HG03575 (cell line): Measurements from ENCODE around the gene DPM2.

Source experiments
- ATAC-seq: cut with Tn5 transposase; IDR thresholded peaks from one replicate; pipeline ENCODE4 v1.9.1; 2021; ENCODE audit not compliant: unreplicated experiment, insufficient number of reproducible peaks, low FRiP score; ENCODE audit errors: extremely low read depth

DPM2 gene

GRCh38 chr9:127974001-127974768 is 36.5 kb upstream of the DPM2 start:
- no peak for ATAC-seq

DNA sequence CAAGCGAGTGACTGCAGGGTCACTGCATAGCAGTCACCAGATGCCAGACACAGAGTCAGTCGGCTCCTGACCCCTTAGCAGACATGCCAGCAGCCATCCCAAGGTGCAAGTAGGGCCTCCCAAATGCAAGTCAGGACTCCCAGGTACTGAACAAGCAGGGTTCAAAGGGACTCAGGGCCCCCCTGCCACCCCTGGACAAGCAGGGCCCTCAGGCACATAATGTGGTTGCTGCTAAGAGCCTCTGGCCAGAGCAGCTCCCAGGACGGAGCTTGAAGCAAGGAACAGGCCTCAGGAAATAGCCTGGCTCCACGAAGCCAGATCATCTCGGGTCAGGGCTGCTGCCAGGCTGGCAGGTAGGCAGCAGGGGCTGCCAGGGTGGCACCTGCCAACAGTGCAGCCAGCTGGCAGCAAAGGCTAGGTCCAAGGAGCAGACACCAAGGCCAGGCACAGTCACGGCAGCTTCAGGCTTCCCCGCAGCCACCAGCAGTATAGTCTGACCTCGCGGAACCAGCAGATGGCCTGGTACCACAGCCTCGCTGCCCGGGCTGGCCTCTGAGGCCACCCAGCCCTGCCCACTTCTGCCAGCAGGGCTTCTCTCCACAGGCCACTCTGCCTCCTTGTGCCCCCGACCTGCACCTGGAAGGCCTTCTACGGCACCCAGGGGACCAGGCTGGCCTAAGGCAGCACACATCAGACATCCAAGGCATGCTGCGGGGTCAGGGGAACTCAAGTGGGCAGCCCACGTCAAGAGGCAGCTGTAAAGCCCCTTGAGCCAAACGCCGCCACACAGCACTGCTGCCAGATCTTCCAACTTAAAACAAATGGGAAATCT is 35.7 kb upstream of the DPM2 start:
- no peak for ATAC-seq

DNA sequence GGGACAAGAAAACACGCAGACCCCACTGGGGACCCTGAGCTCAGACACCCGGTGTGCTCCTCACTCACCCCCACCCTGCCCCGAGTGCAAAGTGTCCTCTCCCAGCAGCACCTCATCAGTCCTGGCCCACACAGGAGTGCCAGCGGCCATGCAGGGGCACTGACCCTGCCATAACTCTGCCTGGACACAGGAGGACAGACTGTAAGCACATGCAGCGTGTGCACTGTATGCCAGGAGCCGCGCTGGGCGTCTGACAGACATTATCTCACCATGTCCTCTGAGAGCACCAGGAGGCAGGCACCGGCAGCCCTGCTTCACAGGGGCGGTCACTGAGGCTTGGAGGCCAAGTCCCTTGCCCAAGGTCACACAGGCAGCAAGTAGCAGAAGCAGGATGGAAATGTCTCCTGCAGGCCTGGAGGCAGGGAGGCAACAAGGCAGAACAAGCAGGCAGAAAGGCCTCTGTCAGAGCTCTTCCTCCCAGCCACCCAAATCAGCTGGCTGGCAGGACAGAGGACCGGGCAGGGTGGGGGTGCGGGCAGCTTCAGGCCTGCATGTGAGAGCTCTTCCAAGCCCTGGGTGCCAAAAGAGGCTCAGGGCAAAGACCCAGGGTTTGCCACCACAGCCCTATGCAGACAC is 34.7 kb upstream of the DPM2 start:
- no peak for ATAC-seq

DNA sequence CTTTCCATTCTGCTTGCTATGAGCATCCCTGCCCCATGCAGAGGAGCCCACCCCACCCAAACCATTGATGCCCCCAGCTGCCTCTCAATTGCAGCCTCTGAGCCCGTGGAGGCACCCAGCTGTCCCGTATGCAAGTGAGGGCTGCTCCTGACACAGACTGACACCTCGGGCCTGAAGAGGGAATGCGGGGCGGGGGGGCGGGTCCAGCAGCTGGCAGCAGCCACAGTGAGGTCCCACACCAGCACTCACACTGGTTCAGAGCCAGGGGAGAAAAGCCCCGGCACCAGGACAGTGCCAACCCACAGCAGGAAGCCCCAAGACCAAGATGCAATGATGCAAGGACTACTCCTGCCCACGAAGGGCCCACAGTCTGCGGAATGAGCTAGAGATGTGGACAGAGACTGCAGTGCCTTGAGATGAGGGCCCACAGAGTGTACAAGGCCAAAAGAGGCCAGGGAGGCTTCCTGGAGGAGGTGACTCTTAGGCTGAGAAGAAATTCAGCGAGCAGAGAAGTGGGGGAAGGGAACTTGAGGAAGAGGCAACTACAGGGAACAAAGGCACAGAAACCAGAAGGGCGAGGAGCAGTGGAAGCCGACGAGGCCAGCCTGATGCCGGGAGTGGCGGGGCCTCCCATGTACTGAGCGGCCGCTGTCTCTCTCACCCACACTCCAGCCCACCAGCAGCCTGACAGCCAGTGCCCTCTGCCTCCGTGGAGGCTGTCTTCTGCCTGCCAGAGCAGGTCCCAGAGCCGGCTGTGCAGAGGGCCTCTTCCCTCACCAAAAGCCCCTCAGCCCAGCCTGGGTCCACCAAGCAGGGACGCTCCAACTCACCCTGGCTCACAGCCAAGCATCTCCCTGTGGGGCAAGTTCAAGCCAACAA is 33.9 kb upstream of the DPM2 start:
- no peak for ATAC-seq

DNA sequence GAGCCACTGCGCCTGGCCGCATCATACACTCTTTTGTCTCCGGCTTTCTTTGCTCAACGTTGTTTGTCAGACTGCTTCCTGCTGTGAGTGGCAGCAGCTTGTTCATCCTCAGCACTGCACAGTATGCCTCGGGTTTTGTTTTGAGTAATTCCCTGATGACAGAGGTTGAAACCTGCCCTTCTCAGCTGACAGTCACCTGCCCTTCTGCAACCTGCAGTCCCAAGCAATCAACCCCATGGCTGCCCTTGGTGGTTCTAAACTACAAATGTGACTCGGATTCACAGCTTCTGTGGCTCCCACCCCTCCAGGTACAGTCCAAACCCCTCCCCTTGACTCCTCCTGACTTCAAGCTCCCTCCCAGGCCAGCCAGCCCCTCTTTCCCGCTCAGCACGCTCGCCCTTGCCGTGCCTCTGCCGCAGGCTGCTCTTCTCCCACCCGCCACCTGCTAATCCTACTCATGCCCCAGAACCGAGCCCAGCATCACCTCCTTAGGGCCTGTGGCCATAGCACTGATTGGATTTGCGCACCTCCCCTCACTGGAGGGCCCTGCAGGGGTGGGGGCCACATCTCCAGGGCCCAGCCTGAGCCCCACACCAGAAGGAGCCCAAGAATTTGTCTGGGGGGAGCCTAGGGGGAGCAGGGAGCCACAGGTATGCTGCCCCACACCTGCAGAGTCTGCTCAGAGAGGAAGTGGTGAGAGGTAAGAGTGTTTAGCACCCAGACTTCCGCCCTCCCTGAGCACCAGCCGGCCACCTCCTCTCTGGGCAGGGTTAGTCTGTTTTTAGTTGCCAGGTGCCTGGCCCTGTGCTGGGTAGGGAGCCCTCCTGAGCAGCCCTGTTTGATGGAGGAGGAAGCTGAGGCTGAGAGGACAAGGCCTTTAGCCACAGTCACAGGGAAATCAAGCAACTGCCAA is 33.0 kb upstream of the DPM2 start:
- peak; percentile 48 for ATAC-seq

DNA sequence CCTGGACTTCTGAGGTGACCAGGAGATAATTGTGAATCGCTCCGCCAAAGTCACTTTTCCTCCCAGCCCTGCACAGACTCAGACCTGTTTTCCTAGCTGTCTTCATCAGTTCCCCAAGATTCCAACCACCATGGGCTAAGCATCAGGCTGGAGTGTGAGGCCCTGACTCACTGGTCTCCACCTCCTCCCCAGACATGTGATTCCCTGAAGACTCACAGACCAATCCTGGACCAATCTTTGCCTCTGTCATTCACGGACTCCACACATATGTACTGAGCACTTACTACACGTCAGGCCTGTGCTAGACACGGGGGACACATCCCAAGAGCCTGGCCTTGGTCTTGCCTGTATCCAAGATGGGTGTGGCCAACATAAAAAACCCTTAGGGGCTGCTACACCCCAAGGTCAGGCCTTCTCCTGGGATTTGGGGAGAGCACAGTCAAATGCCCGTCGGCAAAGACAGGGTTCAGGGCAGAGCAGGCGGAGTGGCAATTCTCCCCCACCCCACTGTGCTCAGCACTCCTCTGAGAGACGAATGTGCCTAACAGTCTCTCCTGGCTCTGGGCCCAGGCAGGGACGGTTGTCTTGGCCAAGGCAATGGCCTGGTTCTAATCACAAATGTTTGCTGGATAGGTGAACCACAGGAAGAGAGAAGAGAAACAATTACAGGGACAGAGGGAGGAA is 31.2 kb upstream of the DPM2 start:
- ATAC-seq = no peak

DNA sequence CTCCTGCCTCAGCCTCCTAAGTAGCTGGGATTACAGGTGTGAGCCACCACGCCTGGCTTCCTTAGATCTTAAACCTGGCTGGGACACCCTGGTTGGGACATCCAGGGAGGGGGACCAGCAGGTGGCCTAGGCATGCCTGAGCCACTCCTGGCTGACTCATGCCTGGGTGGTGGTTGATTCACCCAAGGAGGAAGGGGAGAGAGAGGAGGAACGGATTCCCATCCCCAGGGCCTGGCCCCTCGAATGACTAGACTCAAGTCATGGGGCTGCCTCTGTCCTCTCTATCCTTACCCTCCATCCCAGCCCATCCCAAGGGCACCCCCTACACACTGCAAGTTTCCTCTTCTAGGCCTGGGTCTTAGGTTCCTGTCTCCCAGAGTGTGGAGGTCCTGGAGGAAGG is 30.4 kb upstream of the DPM2 start:
- ATAC-seq = no peak

GRCh38 chr9:127967151-127967809 is 29.6 kb upstream of the DPM2 start:
- ATAC-seq = no peak

- no peak for ATAC-seq
These were observed 28.9 kb upstream of the DPM2 start for GRCh38 chr9:127966416-127967150.

DNA sequence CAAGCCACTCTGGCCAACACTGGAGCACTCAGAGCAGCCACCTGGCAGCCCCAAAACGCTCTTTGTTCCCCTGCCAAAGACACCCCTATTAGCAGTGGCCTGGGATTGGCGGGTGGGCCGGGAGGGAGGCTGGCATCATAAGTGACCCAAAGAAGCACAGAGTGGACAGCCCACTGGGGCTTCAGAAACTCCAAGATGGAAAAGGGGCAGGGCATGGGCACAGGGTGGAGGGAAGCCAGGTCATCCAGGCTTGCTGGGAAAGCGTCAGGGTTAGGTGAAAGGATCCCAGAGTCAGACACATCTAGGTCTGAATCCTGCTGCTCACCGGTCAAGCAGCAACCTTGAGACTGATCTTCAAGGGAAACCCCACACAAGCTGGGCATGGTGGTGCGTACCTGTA is 28.3 kb upstream of the DPM2 start:
- no peak for ATAC-seq

DNA sequence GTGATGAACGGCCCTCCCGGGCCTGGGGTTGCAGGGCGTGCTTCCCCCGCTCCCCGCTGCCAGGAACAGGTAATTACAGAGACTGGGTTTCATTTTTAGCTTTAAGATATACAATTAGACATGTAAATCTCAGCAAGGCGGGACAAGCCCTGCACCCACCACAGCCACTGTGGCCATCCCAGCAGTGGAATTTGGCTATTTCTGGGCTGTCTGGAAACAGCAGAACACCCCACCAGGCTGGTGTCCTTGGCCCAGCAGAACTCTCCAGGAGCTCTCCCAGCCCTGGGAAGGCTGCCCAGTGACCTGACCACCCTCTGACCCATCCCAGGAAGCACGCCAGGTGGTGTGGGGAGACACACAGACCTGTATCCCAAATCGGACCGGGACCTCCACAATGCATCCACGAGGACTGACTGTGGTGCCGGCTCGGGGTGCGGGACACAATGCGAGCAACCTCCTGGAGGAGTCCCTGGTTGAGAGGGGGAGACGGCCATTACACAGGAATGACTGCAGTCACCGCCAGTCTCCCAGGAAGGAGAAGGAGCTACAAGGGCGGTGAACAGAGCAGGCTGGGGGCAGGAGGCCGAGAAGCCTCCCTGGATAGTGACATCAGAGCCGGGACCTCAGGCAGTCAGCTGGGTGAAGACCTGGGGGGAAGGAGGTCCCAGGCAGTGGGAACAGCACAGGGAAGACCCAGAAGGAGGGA is 25.9 kb upstream of the DPM2 start:
- ATAC-seq = no peak

DNA sequence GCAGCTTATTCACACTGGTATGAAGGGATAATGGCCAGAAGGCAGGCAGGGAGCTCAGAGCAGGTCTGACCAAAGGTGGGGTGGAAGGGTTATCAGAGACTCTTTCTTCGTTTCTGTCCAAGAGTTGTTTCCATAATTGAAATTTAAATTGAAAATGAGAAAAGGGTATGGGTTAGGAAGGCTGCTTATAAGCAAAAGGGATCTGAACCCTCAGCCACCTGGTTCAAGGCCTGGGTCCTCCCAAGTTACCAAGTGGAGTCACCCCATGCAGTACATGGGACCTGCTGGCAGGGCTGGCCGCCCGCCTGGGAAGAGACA is 25.3 kb upstream of the DPM2 start:
- ATAC-seq = no peak

- no peak for ATAC-seq
These were observed 24.6 kb upstream of the DPM2 start for GRCh38 chr9:127962278-127962677.

DNA sequence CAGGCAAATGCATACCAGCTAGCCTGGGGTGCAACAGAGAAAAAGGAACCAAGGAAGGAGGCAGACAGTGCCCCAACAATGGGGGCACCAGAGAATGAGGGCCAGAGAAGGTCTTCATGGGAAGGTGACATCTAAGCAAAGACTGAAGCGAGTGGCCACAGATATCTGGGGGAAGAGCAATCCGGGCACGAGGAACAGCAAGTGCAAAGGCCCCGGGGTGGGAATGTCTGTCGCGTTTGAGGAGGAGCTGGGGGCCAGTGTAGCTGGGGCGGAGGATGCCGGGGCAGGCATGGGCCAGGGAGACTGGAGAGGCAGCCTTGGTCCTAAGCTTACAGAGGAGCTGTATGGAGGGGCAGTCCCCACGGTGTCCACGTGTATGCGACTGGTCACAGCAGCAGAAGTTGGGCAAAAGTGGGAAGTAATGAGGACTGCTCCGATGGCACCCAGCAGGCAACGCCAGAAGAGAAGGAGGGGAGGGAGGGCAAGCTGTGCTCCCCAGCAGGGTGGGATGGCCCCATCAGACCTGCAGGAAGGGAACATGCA is 24.0 kb upstream of the DPM2 start:
- no peak for ATAC-seq

DNA sequence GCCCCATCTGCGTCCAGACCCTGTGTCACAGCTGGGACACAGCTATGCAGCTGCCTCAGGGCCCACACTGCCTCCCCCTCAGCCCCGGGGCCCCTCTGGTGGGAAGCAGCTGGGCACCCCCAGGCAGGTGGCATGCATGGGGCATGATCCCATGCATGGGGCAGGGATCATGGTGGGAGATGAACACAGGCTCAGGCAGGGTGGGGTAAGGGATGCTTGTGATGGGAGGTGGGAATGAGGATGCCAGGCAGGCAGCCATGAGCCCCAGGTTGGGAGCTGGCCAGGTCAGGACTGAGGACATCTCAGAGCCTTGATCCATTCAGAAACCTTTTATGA is 23.5 kb upstream of the DPM2 start:
- no peak for ATAC-seq
